Esophagus squamous epithelium (tissue), 4 donors: ENCODE measurements around the gene ANO10.

Source experiments
- CTCF ChIP-seq, 6 experiments: fragments of 450-650 bp in 4 of 6; fragments of 200-600 bp in 2 of 6; sonication (generic) in 2 of 6; IDR thresholded peaks; one replicate each; pipeline ENCODE4 v1.5.1; 2016 to 2019; ENCODE audit warnings: antibody characterized with exemption in 6 of 6, mild to moderate bottlenecking in 4 of 6, moderate library complexity in 4 of 6
- POLR2A ChIP-seq, 4 donors: fragments of 450-650 bp; IDR thresholded peaks; one replicate each; pipeline ENCODE4 v1.6.1; 2017; ENCODE audit warnings: antibody characterized with exemption in 4 of 4, mild to moderate bottlenecking in 4 of 4, moderate library complexity in 3 of 4

- TF ChIP-seq CTCF (IDR thresholded peaks at IDR 0.05) (no peak), POLR2A (IDR thresholded peaks at IDR 0.05) (no peak)
These were observed 6.7 kb downstream of the ANO10 start for GRCh38 chr3:43615133-43615532.
